Loucy (cell line): ENCODE measurements around the gene UNC45A.

Source experiments
- CTCF ChIP-seq: fragments of 200-600 bp; sonication (generic); conservative IDR thresholded peaks from 2 replicates; pipeline ENCODE4 v1.5.1; 2014; ENCODE audit warnings: mild to moderate bottlenecking, antibody characterized with exemption, low read length
- EZH2phosphoT487 ChIP-seq: fragments of 200-600 bp; IDR thresholded peaks from 2 replicates; pipeline ENCODE4 v1.6.1; 2018; ENCODE audit warnings: antibody characterized with exemption, mild to moderate bottlenecking, moderate library complexity, borderline replicate concordance

GRCh38 chr15:90906181-90906849 is 28.8 kb upstream of the UNC45A start:
- TF ChIP-seq CTCF (no peak), EZH2phosphoT487 (no peak)
